ENCODE data around the gene ST14. TPM values are rescaled to one million over a fixed set of nuclear protein-coding genes. Genes with fewer than 3 reads are reported as not detected.

The ST14 gene
- total and polyA plus RNA-seq, 12 donors: 0.17 to 41.0 (median 10.4) TPM

DNA sequence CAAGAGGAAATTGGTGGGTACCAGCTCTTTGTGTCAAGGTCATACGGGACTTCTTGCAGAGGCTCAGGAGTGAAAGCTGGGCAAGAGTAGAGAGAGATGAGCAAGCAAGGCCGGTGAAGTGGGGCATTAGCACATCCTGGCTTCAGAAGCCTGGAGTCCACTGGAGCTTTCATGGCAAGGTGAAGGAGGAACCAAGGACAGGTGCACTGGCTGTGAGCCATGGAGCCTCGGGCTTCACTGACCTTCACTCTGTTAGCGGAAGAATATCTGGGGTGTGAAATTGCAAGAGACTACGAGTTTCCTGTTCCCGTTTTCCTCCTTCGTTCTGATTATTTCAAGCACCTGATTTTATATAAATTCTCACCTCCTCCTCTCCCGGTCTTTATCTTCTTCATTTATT is 25.9 kb upstream of the ST14 start:
- no peaks in the 10 kb centered on the region for H3K9me3 ChIP-seq (replicated peaks in 1 of 3)
- no peaks in the 10 kb centered on the region for H3K4me1 ChIP-seq (replicated peaks in 1 of 2)
- H3K4me3 ChIP-seq: no peak overlapping the region
- 71 to 76% (median 72%) methylated on average over 8 of the region's 8 CpGs for WGBS, 4 donors
- H3K27me3 ChIP-seq: no peaks in the 10 kb centered on the region
- no peak overlapping the region for H3K27ac ChIP-seq
- intact Hi-C loops (cut with DNase I): loop anchor here (5.0 to 10.0 kb wide), 2 partner anchors 129 to 211 kb away; partner anchors contain the start of gene PRDM10 (in 1 of the 2)
- TF ChIP-seq, protein P1, sequence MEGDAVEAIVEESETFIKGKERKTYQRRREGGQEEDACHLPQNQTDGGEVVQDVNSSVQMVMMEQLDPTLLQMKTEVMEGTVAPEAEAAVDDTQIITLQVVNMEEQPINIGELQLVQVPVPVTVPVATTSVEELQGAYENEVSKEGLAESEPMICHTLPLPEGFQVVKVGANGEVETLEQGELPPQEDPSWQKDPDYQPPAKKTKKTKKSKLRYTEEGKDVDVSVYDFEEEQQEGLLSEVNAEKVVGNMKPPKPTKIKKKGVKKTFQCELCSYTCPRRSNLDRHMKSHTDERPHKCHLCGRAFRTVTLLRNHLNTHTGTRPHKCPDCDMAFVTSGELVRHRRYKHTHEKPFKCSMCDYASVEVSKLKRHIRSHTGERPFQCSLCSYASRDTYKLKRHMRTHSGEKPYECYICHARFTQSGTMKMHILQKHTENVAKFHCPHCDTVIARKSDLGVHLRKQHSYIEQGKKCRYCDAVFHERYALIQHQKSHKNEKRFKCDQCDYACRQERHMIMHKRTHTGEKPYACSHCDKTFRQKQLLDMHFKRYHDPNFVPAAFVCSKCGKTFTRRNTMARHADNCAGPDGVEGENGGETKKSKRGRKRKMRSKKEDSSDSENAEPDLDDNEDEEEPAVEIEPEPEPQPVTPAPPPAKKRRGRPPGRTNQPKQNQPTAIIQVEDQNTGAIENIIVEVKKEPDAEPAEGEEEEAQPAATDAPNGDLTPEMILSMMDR (IDR thresholded peaks at IDR 0.05): no peak
- no peak for TF ChIP-seq POLR2A (IDR thresholded peaks at IDR 0.05)
- H3K36me3 ChIP-seq (replicated peaks in 1 of 2): peaks cover 0 to 62% of the 10 kb centered on the region in 2 donors
- DNase-seq: no peak

DNA sequence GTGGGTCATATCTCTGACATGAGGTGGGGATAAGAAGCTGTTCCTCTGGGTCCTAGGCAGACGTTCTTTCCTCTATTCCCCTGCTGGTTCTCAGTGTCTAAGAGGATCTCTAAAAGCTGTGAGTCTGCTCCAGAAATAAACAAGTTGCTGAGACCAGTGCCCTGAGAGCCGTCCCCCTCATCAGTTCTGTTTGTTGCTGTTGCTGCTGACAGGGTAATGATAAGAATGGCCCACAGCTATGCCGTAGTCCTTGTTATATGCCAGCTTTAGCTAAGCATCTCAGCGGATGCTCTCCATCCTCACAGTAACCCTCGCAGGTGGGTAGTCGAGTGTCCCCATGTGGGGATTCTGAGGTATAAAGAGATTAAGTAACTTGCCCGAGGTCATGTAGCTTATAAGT is 23.5 kb upstream of the ST14 start:
- no peaks in the 10 kb centered on the region for H3K4me1 ChIP-seq (replicated peaks in 1 of 2)
- TF ChIP-seq, protein P1 (IDR thresholded peaks at IDR 0.05): no peak
- TF ChIP-seq POLR2A (IDR thresholded peaks at IDR 0.05): no peak
- intact Hi-C loops (cut with DNase I): loop anchor here in 1 of 2 donors (10.0 kb wide), 1 partner anchor 131 kb away; the partner anchor contains the start of gene PRDM10
- 76 to 87% (median 80%) methylated on average over 7 of the region's 7 CpGs for WGBS, 4 donors
- H3K36me3 ChIP-seq (replicated peaks in 1 of 2): peaks cover 0 to 39% of the 10 kb centered on the region in 2 donors
- no peak for DNase-seq
- no peak overlapping the region for H3K27ac ChIP-seq
- no peaks in the 10 kb centered on the region for H3K9me3 ChIP-seq (replicated peaks in 1 of 3)
- H3K4me3 ChIP-seq: no peak overlapping the region
- no peaks in the 10 kb centered on the region for H3K27me3 ChIP-seq

DNA sequence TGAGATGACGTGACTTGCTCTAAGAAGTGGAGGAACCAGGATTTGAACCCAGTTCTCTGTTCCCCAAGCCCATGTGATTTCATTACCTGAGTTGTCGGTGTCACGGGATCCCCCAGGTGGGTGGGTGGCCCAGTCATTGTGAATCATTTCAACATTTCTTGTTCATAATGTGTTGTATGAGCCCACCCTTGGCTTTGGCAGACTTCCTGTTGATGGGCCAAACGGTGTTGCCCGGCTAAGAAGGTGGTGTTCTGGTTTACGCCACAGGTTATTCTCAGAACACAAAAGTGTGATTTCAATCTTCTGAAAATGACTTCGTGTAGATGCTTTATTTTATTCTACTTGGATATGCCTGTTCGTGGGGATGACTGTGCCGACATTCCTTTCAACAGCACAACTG is 21.6 kb upstream of the ST14 start:
- peak in 1 of 7 donors; percentile 44 for DNase-seq
- TF ChIP-seq, protein P1 (IDR thresholded peaks at IDR 0.05): no peak
- TF ChIP-seq POLR2A (IDR thresholded peaks at IDR 0.05): no peak
- peaks cover 9 to 11% of the 10 kb centered on the region in 2 donors for H3K4me1 ChIP-seq (replicated peaks in 1 of 2)
- no peaks in the 10 kb centered on the region for H3K9me3 ChIP-seq (replicated peaks in 1 of 3)
- no peaks in the 10 kb centered on the region for H3K27me3 ChIP-seq
- H3K27ac ChIP-seq: no peak overlapping the region
- H3K36me3 ChIP-seq (replicated peaks in 1 of 2): peaks cover 0 to 43% of the 10 kb centered on the region in 2 donors
- intact Hi-C loops (cut with DNase I): loop anchor here in 1 of 2 donors (10.0 kb wide), 1 partner anchor 133 kb away; the partner anchor contains the start of gene PRDM10
- H3K4me3 ChIP-seq: no peak overlapping the region
- 93 to 95% (median 94%) methylated on average over 9 of the region's 9 CpGs for WGBS, 4 donors

DNA sequence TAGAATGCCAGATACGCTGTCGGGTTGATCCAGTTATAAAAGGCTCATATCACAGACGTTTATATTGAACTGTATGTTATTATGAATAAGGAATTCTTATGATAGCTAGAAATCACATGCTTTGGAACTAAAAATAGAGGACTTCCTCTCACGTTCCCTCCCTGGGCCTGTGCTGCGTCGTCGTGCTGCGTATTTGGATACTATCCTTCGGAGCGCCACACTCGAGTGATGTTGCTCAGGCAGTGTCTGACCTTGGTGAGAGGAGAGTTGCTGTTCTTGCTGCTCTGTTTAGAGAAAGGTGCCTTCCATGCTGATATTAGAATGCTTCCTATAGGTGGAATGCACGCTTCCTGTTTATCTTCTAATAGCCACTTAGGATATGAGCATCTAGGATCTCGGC is 20.2 kb upstream of the ST14 start:
- H3K4me3 ChIP-seq: no peak overlapping the region
- TF ChIP-seq POLR2A (IDR thresholded peaks at IDR 0.05): no peak
- TF ChIP-seq, protein P1 (IDR thresholded peaks at IDR 0.05): no peak

More for the DNA sequence above, 20.2 kb upstream of the ST14 start:
- peaks cover 0 to 41% of the 10 kb centered on the region in 2 donors for H3K36me3 ChIP-seq (replicated peaks in 1 of 2)
- peak in 1 of 7 donors; percentile 42 for DNase-seq
- intact Hi-C loops (cut with DNase I): loop anchor here in 1 of 2 donors (10.0 kb wide), 1 partner anchor 135 kb away; the partner anchor contains the start of gene PRDM10
- peaks cover 9 to 11% of the 10 kb centered on the region in 2 donors for H3K4me1 ChIP-seq (replicated peaks in 1 of 2)
- no peaks in the 10 kb centered on the region for H3K27me3 ChIP-seq
- H3K27ac ChIP-seq: peak overlapping the region in 1 of 5 donors; percentile 12
- WGBS, 4 donors: 80 to 90% (median 87%) methylated on average over 13 of the region's 13 CpGs
- H3K9me3 ChIP-seq (replicated peaks in 1 of 3): no peaks in the 10 kb centered on the region

Data from adrenal gland (tissue), 12 donors.